ENCODE results near the gene IQCH.

GRCh38 chr15:67259379-67259778 lies 4.8 kb downstream of the IQCH start:
- TF ChIP-seq EZH2 (IDR thresholded peaks at IDR 0.05; ENCODE audit: low read length, unreplicated experiment) (no peak), CTCF (conservative IDR thresholded peaks at IDR 0.05; ENCODE audit: low read depth, low read length) (no peak)

Measured in PC-3 (cell line).